Endothelial cell (in vitro differentiated cells): ENCODE measurements around the gene IL18R1. TPM values are rescaled to one million over a fixed set of nuclear protein-coding genes. Genes with fewer than 3 reads are reported as not detected.

Source experiments
- DNase-seq: peaks from one replicate; pipeline ENCODE4 v3.0.0; 2021; ENCODE audit warnings: low spot score
- H3K27ac Mint-ChIP-seq: one replicate; pipeline ENCODE4 v1.8.0; 2021; ENCODE audit warnings: mixed read lengths, inconsistent platforms; ENCODE audit not compliant: unreplicated experiment
- H3K27me3 Mint-ChIP-seq: one replicate; pipeline ENCODE4 v1.8.0; 2021; ENCODE audit warnings: mild to moderate bottlenecking, moderate library complexity, mixed read lengths, inconsistent platforms; ENCODE audit not compliant: unreplicated experiment
- H3K36me3 Mint-ChIP-seq: one replicate; pipeline ENCODE4 v1.8.0; 2021; ENCODE audit warnings: mild to moderate bottlenecking, low read depth, mixed read lengths, inconsistent platforms; ENCODE audit not compliant: unreplicated experiment
- H3K4me1 Mint-ChIP-seq: one replicate; pipeline ENCODE4 v1.8.0; 2021; ENCODE audit warnings: mild to moderate bottlenecking, mixed read lengths, inconsistent platforms; ENCODE audit not compliant: unreplicated experiment
- H3K4me3 Mint-ChIP-seq: one replicate; pipeline ENCODE4 v1.8.0; 2021; ENCODE audit warnings: mild to moderate bottlenecking, mixed read lengths, inconsistent platforms; ENCODE audit not compliant: unreplicated experiment
- H3K9me3 Mint-ChIP-seq: one replicate; pipeline ENCODE4 v1.8.0; 2021; ENCODE audit warnings: mixed read lengths, inconsistent platforms; ENCODE audit not compliant: unreplicated experiment
- CTCF ChIP-seq: fragments of 200-600 bp; sonication (generic); IDR thresholded peaks from one replicate; pipeline ENCODE4 v1.5.0; 2021; ENCODE audit warnings: antibody characterized with exemption; ENCODE audit not compliant: unreplicated experiment
- microRNA-seq: library from miRNA; unstranded; fragments of <30 nt; microRNA quantifications from one replicate; pipeline ENCODE4, GENCODE V29; 2020; ENCODE audit not compliant: unreplicated experiment
- total RNA-seq: library from RNA; stranded (reverse); fragmentation: NEBNext Ultra II Directional; extraction: Animal tissue kit (Norgen Biotek cat#: 25700); gene quantifications from one replicate; pipeline ENCODE4 v1.2.1, GENCODE V29; 2021; ENCODE audit not compliant: unreplicated experiment

The IL18R1 gene
- total RNA-seq, 1 donor from 2014 or later, result 0.51 TPM

- Mint-ChIP-seq H3K9me3 (no peaks in the 10 kb centered on the region), H3K27me3 (no peaks in the 10 kb centered on the region), H3K36me3 (no peaks in the 10 kb centered on the region), H3K27ac (no peak overlapping the region), H3K4me1 (no peaks in the 10 kb centered on the region), H3K4me3 (no peak overlapping the region)
- TF ChIP-seq CTCF, result peak; percentile 68
- DNase-seq, result peak; percentile 33
These were observed 87.6 kb downstream of the IL18R1 start for GRCh38 chr2:102442967-102443828.

- Mint-ChIP-seq H3K36me3 (no peaks in the 10 kb centered on the region), H3K4me3 (no peak overlapping the region), H3K27me3 (no peaks in the 10 kb centered on the region), H3K27ac (no peak overlapping the region), H3K9me3 (no peaks in the 10 kb centered on the region), H3K4me1 (no peaks in the 10 kb centered on the region)
- no peak for TF ChIP-seq CTCF
- no peak for DNase-seq
These were observed 88.6 kb downstream of the IL18R1 start for GRCh38 chr2:102444233-102444632.

GRCh38 chr2:102446936-102447335 is 91.3 kb downstream of the IL18R1 start:
- TF ChIP-seq CTCF, result no peak
- no peaks in the 10 kb centered on the region for H3K27me3 Mint-ChIP-seq
- no peaks in the 10 kb centered on the region for H3K4me1 Mint-ChIP-seq
- no peaks in the 10 kb centered on the region for H3K9me3 Mint-ChIP-seq
- no peak overlapping the region for H3K27ac Mint-ChIP-seq
- no peaks in the 10 kb centered on the region for H3K36me3 Mint-ChIP-seq
- no peak for DNase-seq
- H3K4me3 Mint-ChIP-seq, result no peak overlapping the region

Small RNA genes within 50 kb of the gene (microRNA-seq; reads per million reads assigned to microRNA genes)
- not detected for gene MIR4772

Other genes starting within 250 kb of the IL18R1 start
- gene IL1R1, start 213.1 kb upstream of the IL18R1 start, total RNA-seq, result 1.0 TPM
- gene IL1RL2, start 168.8 kb upstream of the IL18R1 start, total RNA-seq, result not detected
- gene IL1RL1, start 44.2 kb upstream of the IL18R1 start, total RNA-seq, result 0.10 TPM
- not detected for gene IL18RAP, start 67.4 kb downstream of the IL18R1 start, total RNA-seq
- 0.08 TPM for gene SLC9A4, start 117.4 kb downstream of the IL18R1 start, total RNA-seq